ENCODE measurements around the gene TMEM272. TPM values are rescaled to one million over a fixed set of nuclear protein-coding genes. Genes with fewer than 3 reads are reported as not detected.

The TMEM272 gene
- total and polyA plus RNA-seq, 2 of the 13 experiments (the other 11 are each of a cell fraction or from before 2014, with no cell fraction given) = 0.37 to 0.62 TPM

GRCh38 chr13:51803422-51804294, 41.3 kb downstream of the TMEM272 start, which contains the start of gene DHRS12:
DHRS12 (minus strand) TSS chr13:51804163; CDS start chr13:51799659, 4,504 bp downstream.
- FAIRE-seq (no peak), ATAC-seq (peak; percentile 89)
- no peak for TF ChIP-seq ARNT (IDR thresholded peaks at IDR 0.05)
- TF ChIP-seq ZNF784 (CRISPR knock-in tag; IDR thresholded peaks at IDR 0.05; ENCODE audit: borderline replicate concordance) = peak; percentile 71
- TF ChIP-seq ZNF281 (CRISPR knock-in tag; IDR thresholded peaks at IDR 0.05; ENCODE audit: borderline replicate concordance) = peak; percentile 10; the same call in 1 of the 2 replicates
- TF ChIP-seq ZSCAN22 (CRISPR knock-in tag; IDR thresholded peaks at IDR 0.05) = no peak
- TF ChIP-seq ZSCAN30 (CRISPR knock-in tag; IDR thresholded peaks at IDR 0.05) = no peak
- no peak for TF ChIP-seq KLF11 (CRISPR knock-in tag; IDR thresholded peaks at IDR 0.05)
- TF ChIP-seq ZNF350 (CRISPR knock-in tag; IDR thresholded peaks at IDR 0.05; ENCODE audit: borderline replicate concordance, low read depth) = no peak
- TF ChIP-seq NFAT5 (CRISPR knock-in tag; IDR thresholded peaks at IDR 0.05) = no peak
- no peak for TF ChIP-seq MBNL3 (CRISPR knock-in tag; conservative IDR thresholded peaks at IDR 0.05)
- peak; percentile 20; the same call in 1 of the 2 replicates for TF ChIP-seq MTERF4 (CRISPR knock-in tag; IDR thresholded peaks at IDR 0.05)
- TF ChIP-seq HOXD1 (CRISPR knock-in tag; IDR thresholded peaks at IDR 0.05) = no peak
- no peak for TF ChIP-seq ZKSCAN8 (CRISPR knock-in tag; IDR thresholded peaks at IDR 0.05; ENCODE audit: borderline replicate concordance)

More at GRCh38 chr13:51803422-51804294, 41.3 kb downstream of the TMEM272 start, which contains the start of gene DHRS12:
- in situ Hi-C loops (cut with HindIII; ENCODE audit: extremely low pct_ligation_motif_present, low pct_unique_long_range_greater_than_20kb) (no loop called here), intact Hi-C loops (cut with micrococcal nuclease; ENCODE audit: unreplicated experiment) (loop anchor here (2.0 kb wide), 1 partner anchor 351 kb away; the partner anchor contains the start of gene INTS6)
- Histone ChIP-seq H3K9ac (ENCODE audit: insufficient read depth, low read depth, low read length) (peak within 1 kb of the TSS; percentile 97), H2AFZ (ENCODE audit: low read length) (no peak within 1 kb of the TSS), H3K4me3 (replicated peaks in 1 of 3; ENCODE audit: insufficient read depth in 1 of 3, low read depth in 2 of 3, low read length in 3 of 3) (peak within 1 kb of the TSS; percentile 68 to 85 (median 75)), H3K4me1 (ENCODE audit: insufficient read depth, low read length) (peaks cover 49% of the 10 kb centered on the region), H3K27me3 (ENCODE audit: control insufficient read depth in 1 of 2, insufficient read depth in 2 of 2, low read length in 2 of 2) (no peaks in the 10 kb centered on the region), H3K9me3 (ENCODE audit: low read length) (no peaks in the 10 kb centered on the region), H4K20me1 (ENCODE audit: insufficient read depth, low read length) (no peaks in the 10 kb centered on the region), H3K4me2 (ENCODE audit: low read depth, low read length) (peak within 1 kb of the TSS; percentile 95), H3K79me2 (ENCODE audit: insufficient read depth, low read length) (no peaks in the 10 kb centered on the region), H3K27ac (ENCODE audit: extremely low read length, insufficient read depth, low read length) (peak within 1 kb of the TSS; percentile 77), H3K36me3 (replicated peaks in 1 of 2; ENCODE audit: control insufficient read depth in 1 of 2, insufficient read depth in 2 of 2, low read length in 2 of 2) (no peaks in the 10 kb centered on the region)
- WGBS (ENCODE audit: low lambda C conversion rate) = 3% methylated on average over 5 of the region's 91 CpGs
- ChIA-PET CTCF (ENCODE audit: low intra/inter-chr PET ratio, low total read pairs) (no interaction called here), POLR2A (interaction anchor here (0.8 to 4.1 kb wide), 7 partner anchors 10 to 370 kb away, joined by 3 to 19 read pairs (median 3); partner anchors contain the start of gene INTS6)
- peak; percentile 60 for DNase-seq (ENCODE audit: low spot score)
- BruUV-seq (replicated peaks) = no TSS peak

Data from HepG2 (cell line).